H1 (cell line): ENCODE data around the gene GREM2. TPM values are rescaled to one million over a fixed set of nuclear protein-coding genes. Genes with fewer than 3 reads are reported as not detected.

Experiments
- CTCF ChIA-PET: fragments of 300-600 bp; sonication (Branson Sonifier 250); formaldehyde crosslinking; loops from one replicate; lab custom pipeline; 2021; ENCODE audit not compliant: partially characterized antibody; lab: Charles Lee
- POLR2A ChIA-PET: fragments of 300-600 bp; sonication (Branson Sonifier 250); formaldehyde crosslinking; loops from one replicate; lab custom pipeline; 2021; ENCODE audit warnings: inconsistent platforms; ENCODE audit not compliant: partially characterized antibody; lab: Charles Lee
- DNase-seq, 2 experiments: peaks; one replicate each; pipeline versions ENCODE4 v3.0.0 to v3.0.0-alpha.2; 2010 to 2022; ENCODE audit warnings: low spot score in 2 of 2, low read depth in 1 of 2, mixed read lengths in 1 of 2
- FAIRE-seq: peaks from 2 replicates; lab custom pipeline; 2011; peaks lifted over from hg19 to GRCh38; lab: Jason Lieb, UNC
- H2AFZ ChIP-seq: 2 replicates; pipeline ENCODE4 v1.8.1; 2012; ENCODE audit warnings: low read length, inconsistent platforms
- H2AK5ac ChIP-seq: 2 replicates; pipeline ENCODE4 v1.6.1; 2013; ENCODE audit warnings: low read depth, low read length
- H2BK120ac ChIP-seq: replicated peaks from 2 replicates; pipeline ENCODE3; 2013; ENCODE audit warnings: low read depth, low read length, inconsistent platforms
- H2BK12ac ChIP-seq: 2 replicates; pipeline ENCODE4 v1.6.1; 2013; ENCODE audit warnings: low read depth, low read length
- H2BK15ac ChIP-seq: 2 replicates; pipeline ENCODE4 v1.6.1; 2013; ENCODE audit warnings: low read length
- H2BK20ac ChIP-seq: 2 replicates; pipeline ENCODE4 v1.6.1; 2013; ENCODE audit warnings: low read length
- H2BK5ac ChIP-seq: 2 replicates; pipeline ENCODE4 v1.6.1; 2013; ENCODE audit warnings: low read depth, low read length
- H3K14ac ChIP-seq: 2 replicates; pipeline ENCODE4 v1.6.1; 2013; ENCODE audit warnings: inconsistent platforms; ENCODE audit not compliant: insufficient read length
- H3K18ac ChIP-seq: 2 replicates; pipeline ENCODE4 v1.6.1; 2013; ENCODE audit warnings: low read length; ENCODE audit errors: extremely low read depth
- H3K23ac ChIP-seq: 2 replicates; pipeline ENCODE4 v1.6.1; 2013; ENCODE audit warnings: inconsistent platforms; ENCODE audit not compliant: insufficient read length
- H3K23me2 ChIP-seq: 2 replicates; pipeline ENCODE4 v1.6.1; 2013; ENCODE audit warnings: low read depth, low read length
- H3K27ac ChIP-seq: 2 replicates; pipeline ENCODE4 v1.6.1; 2011; ENCODE audit warnings: low read depth, low read length, inconsistent platforms
- H3K27me3 ChIP-seq, 4 experiments: replicated peaks in 1 of 4; 1 replicate in 1 of 4; 2 replicates in 3 of 4; pipeline versions ENCODE4 v1.6.1 to v1.8.1; 2011 to 2013; ENCODE audit warnings: low read length in 3 of 4, mild to moderate bottlenecking in 3 of 4, inconsistent platforms in 2 of 4, mixed read lengths in 2 of 4, moderate library complexity in 1 of 4; ENCODE audit not compliant: control insufficient read depth in 3 of 4, insufficient read depth in 3 of 4; ENCODE audit errors: extremely low read depth in 1 of 4
- H3K36me3 ChIP-seq, 4 experiments: 2 replicates each; pipeline versions ENCODE4 v1.6.1 to v1.8.1; 2011 to 2013; ENCODE audit warnings: mild to moderate bottlenecking in 4 of 4, low read length in 3 of 4, moderate library complexity in 2 of 4, control low read depth in 1 of 4, inconsistent platforms in 1 of 4; ENCODE audit not compliant: insufficient read depth in 4 of 4, control insufficient read depth in 2 of 4
- H3K4ac ChIP-seq: replicated peaks from 2 replicates; pipeline ENCODE3; 2013; ENCODE audit warnings: low read length, low read depth, mixed read lengths, inconsistent platforms; ENCODE audit not compliant: insufficient read length
- H3K4me1 ChIP-seq, 4 experiments: replicated peaks in 1 of 4; 1 replicate in 1 of 4; 2 replicates in 3 of 4; pipeline versions ENCODE4 v1.6.1 to v1.8.1; 2011 to 2013; ENCODE audit warnings: low read length in 3 of 4, inconsistent platforms in 2 of 4, mixed read lengths in 1 of 4; ENCODE audit not compliant: insufficient read depth in 4 of 4, control insufficient read depth in 3 of 4
- H3K4me2 ChIP-seq, 2 experiments: 2 replicates each; pipeline versions ENCODE4 v1.6.1 to v1.8.1; 2011 to 2013; ENCODE audit warnings: low read depth in 2 of 2, low read length in 2 of 2, control low read depth in 1 of 2, inconsistent platforms in 1 of 2, mild to moderate bottlenecking in 1 of 2; ENCODE audit not compliant: insufficient read depth in 1 of 2
- H3K4me3 ChIP-seq, 4 experiments: fragments of 200-600, 300-600 bp in 1 of 4; sonication (generic), shearing (Covaris generic), sonication (Bioruptor Twin) in 1 of 4; 2 replicates each; pipeline versions ENCODE4 v1.5.1 to v1.8.1; 2011 to 2016; ENCODE audit warnings: low read length in 4 of 4, low read depth in 3 of 4, control low read depth in 2 of 4, inconsistent platforms in 2 of 4, mild to moderate bottlenecking in 2 of 4, mixed read lengths in 1 of 4, moderate library complexity in 1 of 4; ENCODE audit not compliant: insufficient read depth in 2 of 4; ENCODE audit errors: extremely low read depth in 1 of 4
- H3K56ac ChIP-seq: replicated peaks from 2 replicates; pipeline ENCODE3; 2013; ENCODE audit warnings: low read depth, mild to moderate bottlenecking, mixed read lengths, low read length, inconsistent platforms; ENCODE audit not compliant: insufficient read length
- H3K79me1 ChIP-seq: 2 replicates; pipeline ENCODE4 v1.6.1; 2013; ENCODE audit warnings: low read depth, low read length, control low read depth
- H3K79me2 ChIP-seq, 2 experiments: 2 replicates each; pipeline versions ENCODE4 v1.6.1 to v1.8.1; 2012 to 2013; ENCODE audit warnings: low read length in 2 of 2, mild to moderate bottlenecking in 2 of 2, inconsistent platforms in 1 of 2; ENCODE audit not compliant: insufficient read depth in 2 of 2, control insufficient read depth in 1 of 2
- H3K9ac ChIP-seq, 4 experiments: replicated peaks in 1 of 4; 1 replicate in 1 of 4; 2 replicates in 3 of 4; pipeline versions ENCODE4 v1.6.1 to v1.8.1; 2011 to 2013; ENCODE audit warnings: low read depth in 3 of 4, low read length in 3 of 4, control low read depth in 2 of 4, mild to moderate bottlenecking in 2 of 4, moderate library complexity in 2 of 4, inconsistent platforms in 1 of 4; ENCODE audit errors: extremely low read depth in 1 of 4
- H3K9me3 ChIP-seq, 2 experiments: 2 replicates each; pipeline versions ENCODE4 v1.6.1 to v1.8.1; 2012 to 2013; ENCODE audit warnings: mild to moderate bottlenecking in 2 of 2, moderate library complexity in 2 of 2, control low read depth in 1 of 2, inconsistent platforms in 1 of 2, low read depth in 1 of 2, low read length in 1 of 2, mixed read lengths in 1 of 2; ENCODE audit not compliant: insufficient read depth in 2 of 2
- H4K20me1 ChIP-seq, 2 experiments: replicated peaks in 1 of 2; 2 replicates each; pipeline versions ENCODE3 to v1.8.1; 2011 to 2013; ENCODE audit warnings: inconsistent platforms in 2 of 2, low read length in 2 of 2, mild to moderate bottlenecking in 1 of 2; ENCODE audit not compliant: insufficient read depth in 2 of 2, control insufficient read depth in 1 of 2
- H4K5ac ChIP-seq: 2 replicates; pipeline ENCODE4 v1.6.1; 2013; ENCODE audit warnings: low read length, low read depth, mixed read lengths, inconsistent platforms; ENCODE audit not compliant: insufficient read length
- H4K8ac ChIP-seq: 2 replicates; pipeline ENCODE4 v1.8.0; 2013; ENCODE audit warnings: mild to moderate bottlenecking, moderate library complexity, low read length, inconsistent platforms; ENCODE audit not compliant: insufficient read depth; ENCODE audit errors: extremely low read depth
- H4K91ac ChIP-seq: replicated peaks from 2 replicates; pipeline ENCODE3; 2013; ENCODE audit warnings: low read length, mixed read lengths, inconsistent platforms; ENCODE audit not compliant: insufficient read length
- SP1 ChIP-seq: IDR thresholded peaks from 2 replicates; pipeline ENCODE4 v1.6.1; 2011; ENCODE audit warnings: low read depth, low read length
- WGBS, 2 experiments: shearing (Covaris generic) in 1 of 2; methylation state at CpG; one replicate each; pipeline versions ENCODE4 v1.1.6 to v1.1.7; 2013 to 2015; ENCODE audit warnings: low lambda C conversion rate in 2 of 2, mixed read lengths in 2 of 2, inconsistent platforms in 1 of 2, low coverage in 1 of 2, missing lambda C conversion rate in 1 of 2; ENCODE audit not compliant: insufficient replicate concordance in 2 of 2, insufficient coverage in 1 of 2, insufficient read length in 1 of 2; ENCODE audit errors: extremely low coverage in 1 of 2, missing lambda C conversion rate in 1 of 2; 5-methylcytosine and 5-hydroxymethylcytosine counted together
- polyA plus RNA-seq, 7 experiments: library from polyadenylated mRNA; depleted of rRNA in 3 of 7; stranded (reverse) in 5 of 7; unstranded in 2 of 7; fragments of >200 nt in 5 of 7; fragments of 200-250 nt in 2 of 7; gene quantifications; 1 replicate in 5 of 7; 2 replicates in 1 of 7; 4 replicates in 1 of 7; pipeline versions ENCODE4 v1.2.1 to v1.2.3, GENCODE V29; 2011 to 2013; ENCODE audit warnings: missing spikeins in 2 of 7, mixed read lengths in 2 of 7
- total RNA-seq: library from RNA; stranded (reverse); fragmentation: NEBNext Ultra II Directional; extraction: Animal tissue kit (Norgen Biotek cat#: 25700); gene quantifications from 2 replicates; pipeline ENCODE4 v1.2.1, GENCODE V29; 2021

GREM2 gene
- total and polyA plus RNA-seq, 2 of the 8 experiments (the other 6 are each of a cell fraction or from before 2014, with no cell fraction given) = 0.05 TPM; not detected in 1

GRCh38 chr1:240441669-240442068, 170.3 kb downstream of the GREM2 start:
- Histone ChIP-seq H2BK20ac (no peak overlapping the region), H3K4ac (no peak overlapping the region), H3K79me2 (no peaks in the 10 kb centered on the region), H2BK120ac (no peak overlapping the region), H2BK15ac (no peak overlapping the region), H2AFZ (no peak overlapping the region), H4K20me1 (no peaks in the 10 kb centered on the region), H3K9me3 (no peaks in the 10 kb centered on the region), H3K23me2 (no peaks in the 10 kb centered on the region), H4K8ac (no peak overlapping the region), H3K36me3 (no peaks in the 10 kb centered on the region), H3K79me1 (no peaks in the 10 kb centered on the region), H3K14ac (no peak overlapping the region), H2AK5ac (no peak overlapping the region), H3K4me3 (no peak overlapping the region), H4K5ac (no peak overlapping the region), H3K56ac (no peak overlapping the region), H3K23ac (no peak overlapping the region), H4K91ac (no peak overlapping the region), H3K18ac (no peak overlapping the region), H2BK12ac (no peak overlapping the region), H3K4me1 (no peaks in the 10 kb centered on the region), H3K9ac (no peak overlapping the region), H3K27ac (no peak overlapping the region), H2BK5ac (no peak overlapping the region), H3K4me2 (no peak overlapping the region), H3K27me3 (no peaks in the 10 kb centered on the region)
- DNase-seq (no peak), FAIRE-seq (no peak)
- POLR2A ChIA-PET = no interaction called here
- 86% methylated on average over 1 of the region's 1 CpG; no CpG with 5 or more reads in 1 of the 2 experiments for WGBS, 2 experiments
- CTCF ChIA-PET = interaction anchor here (1.4 kb wide), 1 partner anchor 9 kb away, joined by 3 read pairs; no protein-coding TSS in a partner anchor
- TF ChIP-seq SP1 = no peak
